GM23248 (cell line): ENCODE data around the gene MCHR2.

Experiments used
- EZH2 ChIP-seq: fragments of 200-600 bp; sonication (generic); IDR thresholded peaks from 2 replicates; pipeline ENCODE4 v1.6.1; 2018; ENCODE audit warnings: antibody characterized with exemption, mild to moderate bottlenecking; ENCODE audit not compliant: insufficient read depth, poor library complexity, severe bottlenecking
- EZH2phosphoT487 ChIP-seq: fragments of 200-600 bp; sonication (generic); IDR thresholded peaks from 2 replicates; pipeline ENCODE4 v1.6.1; 2018; ENCODE audit warnings: antibody characterized with exemption, moderate library complexity, mild to moderate bottlenecking, low read depth; ENCODE audit not compliant: insufficient read depth

GRCh38 chr6:99882128-99882702 lies 111.8 kb downstream of the MCHR2 start:
- TF ChIP-seq EZH2phosphoT487 (no peak), EZH2 (no peak)
